GM21423 (cell line): ENCODE measurements around the gene CACNA1I.

Experiments
- ATAC-seq: cut with Tn5 transposase; IDR thresholded peaks from one replicate; pipeline ENCODE4 v1.9.1; 2021; ENCODE audit warnings: mild to moderate bottlenecking, moderate library complexity; ENCODE audit not compliant: unreplicated experiment

The CACNA1I gene

DNA sequence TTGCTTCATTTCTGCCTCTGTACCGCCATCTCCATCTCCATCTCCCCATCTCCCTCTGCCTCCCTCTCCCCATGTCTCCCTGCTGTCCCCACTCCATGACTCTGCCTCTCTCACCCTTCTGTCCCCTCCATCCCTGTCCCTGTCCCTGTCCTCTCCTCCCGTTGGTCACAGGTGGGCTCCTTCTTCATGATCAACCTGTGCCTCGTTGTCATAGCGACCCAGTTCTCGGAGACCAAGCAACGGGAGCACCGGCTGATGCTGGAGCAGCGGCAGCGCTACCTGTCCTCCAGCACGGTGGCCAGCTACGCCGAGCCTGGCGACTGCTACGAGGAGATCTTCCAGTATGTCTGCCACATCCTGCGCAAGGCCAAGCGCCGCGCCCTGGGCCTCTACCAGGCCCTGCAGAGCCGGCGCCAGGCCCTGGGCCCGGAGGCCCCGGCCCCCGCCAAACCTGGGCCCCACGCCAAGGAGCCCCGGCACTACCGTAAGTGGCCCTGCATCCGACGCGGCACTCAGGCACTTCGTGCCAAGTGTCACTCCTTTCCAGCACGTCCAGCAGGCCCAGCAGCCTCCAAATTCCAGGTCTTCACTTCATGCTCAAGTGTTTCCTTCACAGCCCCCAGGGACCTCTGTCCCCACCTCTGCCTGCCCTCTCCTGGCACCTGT, 76.0 kb downstream of the CACNA1I start:
- no peak for ATAC-seq

DNA sequence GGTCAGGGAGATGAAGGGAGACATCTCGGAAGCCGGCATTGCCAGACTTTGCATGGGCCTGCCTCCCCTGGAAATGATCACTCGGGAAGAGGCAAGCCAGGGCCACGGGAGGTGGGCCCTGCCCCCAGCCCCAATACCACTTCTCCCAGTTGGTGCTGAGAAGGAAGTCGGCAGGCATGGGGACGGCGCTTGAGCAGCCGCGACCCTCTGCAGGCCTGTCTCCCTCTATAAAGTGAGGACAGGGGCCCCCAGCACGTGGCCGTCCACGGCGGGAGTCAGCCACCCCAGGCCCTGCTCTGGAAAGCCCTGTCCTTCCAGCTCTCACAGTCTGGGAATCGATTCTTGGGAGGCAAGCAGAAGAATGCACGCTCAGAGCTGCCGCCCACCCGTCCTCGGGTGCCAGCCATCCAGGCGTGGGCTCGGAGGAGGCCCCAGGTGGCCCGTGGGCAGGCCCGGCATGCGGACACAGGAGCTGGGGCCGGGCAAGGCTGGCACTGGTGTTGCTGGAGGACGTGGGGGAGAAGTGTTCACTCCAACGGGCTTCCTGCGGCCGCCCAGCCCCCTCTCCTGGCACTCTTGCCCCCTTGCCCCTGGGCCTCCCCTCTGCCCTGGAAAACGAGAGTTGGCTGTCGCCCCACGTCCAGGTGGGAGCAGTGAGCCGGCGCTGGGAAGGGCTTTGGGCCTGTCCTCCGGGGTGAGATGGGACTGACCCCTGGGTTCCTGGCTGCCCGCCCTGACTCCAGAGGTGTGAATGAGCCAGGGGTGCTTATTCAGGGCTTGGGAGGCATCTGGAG, 77.5 kb downstream of the CACNA1I start:
- ATAC-seq: no peak

DNA sequence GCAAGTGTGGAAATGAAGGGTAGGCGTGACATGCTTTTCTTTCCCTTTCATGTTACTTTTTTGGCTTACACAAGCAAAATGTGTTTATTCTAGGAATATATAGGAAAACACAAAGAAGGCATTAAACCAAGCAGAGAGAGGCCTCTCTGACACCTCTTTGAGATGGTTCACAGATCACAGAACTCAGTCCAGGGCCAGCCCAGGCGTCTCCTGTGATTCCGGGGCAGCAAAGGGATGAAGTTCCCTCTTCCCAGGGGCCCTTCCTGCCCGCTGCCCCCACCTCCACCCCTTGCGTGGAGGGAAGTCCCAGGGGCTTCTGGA, 78.0 kb downstream of the CACNA1I start:
- ATAC-seq: no peak

DNA sequence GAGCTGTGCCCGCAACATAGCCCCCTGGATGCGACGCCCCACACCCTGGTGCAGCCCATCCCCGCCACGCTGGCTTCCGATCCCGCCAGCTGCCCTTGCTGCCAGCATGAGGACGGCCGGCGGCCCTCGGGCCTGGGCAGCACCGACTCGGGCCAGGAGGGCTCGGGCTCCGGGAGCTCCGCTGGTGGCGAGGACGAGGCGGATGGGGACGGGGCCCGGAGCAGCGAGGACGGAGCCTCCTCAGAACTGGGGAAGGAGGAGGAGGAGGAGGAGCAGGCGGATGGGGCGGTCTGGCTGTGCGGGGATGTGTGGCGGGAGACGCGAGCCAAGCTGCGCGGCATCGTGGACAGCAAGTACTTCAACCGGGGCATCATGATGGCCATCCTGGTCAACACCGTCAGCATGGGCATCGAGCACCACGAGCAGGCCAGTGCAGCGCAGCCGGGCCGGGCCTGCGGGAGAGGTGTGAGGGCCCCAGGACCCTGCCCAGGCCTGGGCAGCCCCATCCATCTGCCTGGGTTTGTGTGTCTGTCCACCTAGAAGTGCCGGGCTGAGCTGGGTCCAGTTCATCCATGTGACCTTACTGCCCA, 79.0 kb downstream of the CACNA1I start:
- ATAC-seq: no peak

DNA sequence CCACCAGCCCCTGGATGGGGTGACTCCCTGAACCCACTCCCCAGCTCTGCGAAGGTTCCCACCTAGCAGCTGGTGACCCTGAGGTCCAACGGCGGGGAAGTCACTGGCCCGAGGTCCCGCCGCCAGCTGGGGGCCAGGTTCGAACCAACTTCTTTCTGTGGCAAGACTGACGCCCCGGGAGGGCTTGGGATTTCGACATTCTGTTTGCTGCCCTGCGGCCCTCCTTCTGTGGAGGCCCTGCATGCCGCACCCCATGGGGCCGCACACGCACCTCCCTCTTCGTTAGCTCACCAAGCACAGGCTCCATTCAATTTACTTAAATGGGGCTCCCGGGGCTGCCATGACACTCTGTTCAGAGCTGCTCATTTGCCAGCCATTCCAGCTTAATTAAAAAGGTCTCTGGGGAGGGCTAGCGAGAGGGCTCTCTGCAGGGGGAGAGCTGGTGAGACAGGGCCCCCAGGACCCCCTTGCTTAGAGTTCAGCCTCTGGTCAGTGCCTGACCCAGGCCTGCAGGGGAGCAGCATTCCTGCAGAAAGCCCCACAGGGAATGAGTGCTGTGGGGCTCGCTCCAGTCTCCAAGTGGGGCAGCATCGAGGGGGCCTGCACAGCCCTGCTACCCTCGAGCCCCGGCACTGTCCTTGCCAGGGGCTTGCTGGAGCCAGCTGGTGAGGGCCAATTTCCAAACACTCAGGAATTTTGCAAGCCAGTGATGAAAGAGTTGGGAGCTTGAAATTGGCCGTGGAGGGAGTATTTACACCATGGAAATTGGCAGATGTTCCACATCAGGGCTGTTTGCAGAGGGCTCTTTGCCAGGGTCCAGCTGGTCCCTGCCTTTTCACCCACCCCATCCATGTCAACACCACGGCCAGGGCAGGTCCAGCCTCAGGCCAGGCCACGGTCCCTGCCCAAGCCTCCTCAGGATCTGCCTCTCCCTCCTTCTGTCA, 80.8 kb downstream of the CACNA1I start:
- no peak for ATAC-seq

DNA sequence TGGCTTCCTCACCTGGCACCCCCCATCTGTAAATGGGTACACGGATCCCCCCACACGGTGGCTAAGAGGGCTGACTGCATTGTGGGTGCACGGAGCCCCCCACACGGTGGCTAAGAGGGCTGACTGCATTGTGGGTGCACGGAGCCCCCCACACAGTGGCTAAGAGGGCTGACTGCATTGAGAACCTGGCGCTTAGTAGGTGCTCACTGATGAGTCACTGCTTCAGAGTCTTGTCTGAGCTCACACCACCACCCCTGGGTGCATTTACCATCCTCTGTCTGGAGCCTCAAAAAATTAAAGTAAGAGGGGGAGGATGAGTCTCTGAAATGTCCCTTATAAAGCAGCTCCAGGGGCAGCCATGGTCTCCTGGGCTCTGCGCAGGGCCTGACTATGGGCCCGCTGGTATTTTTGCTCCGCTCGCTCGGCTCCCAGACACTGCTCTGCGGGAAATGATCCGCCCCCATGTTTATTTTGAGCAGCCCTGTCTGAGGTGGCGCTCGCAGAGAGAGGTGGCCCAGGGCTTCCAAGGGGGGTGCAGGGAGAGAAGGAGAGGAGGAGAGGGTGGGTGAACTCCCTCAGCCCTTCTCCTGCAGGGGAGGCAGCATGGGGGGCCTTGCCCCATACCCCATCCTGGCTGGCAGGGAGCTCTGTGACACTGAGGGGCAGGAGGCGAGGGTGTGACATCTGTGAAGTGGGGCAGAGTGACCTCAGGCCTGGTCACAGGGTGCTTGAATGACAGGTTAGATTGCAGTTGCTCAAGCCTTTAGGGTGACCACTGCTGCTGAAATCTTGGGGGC, 82.6 kb downstream of the CACNA1I start:
- ATAC-seq: no peak

DNA sequence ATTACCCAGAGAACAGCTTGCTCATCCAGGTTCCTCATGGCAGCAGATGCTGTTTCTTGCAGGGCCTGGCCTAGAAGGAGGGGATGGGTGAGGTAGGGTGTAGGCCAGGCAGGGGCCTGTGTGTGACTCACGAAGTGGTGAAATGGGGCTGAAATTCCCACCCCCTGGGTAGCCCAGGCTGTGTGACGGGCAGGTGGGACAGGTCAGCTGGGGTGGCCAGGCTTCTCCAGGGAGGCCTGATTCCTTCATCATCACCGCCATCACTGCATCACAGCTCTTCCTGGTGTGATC, 83.2 kb downstream of the CACNA1I start:
- ATAC-seq: no peak

DNA sequence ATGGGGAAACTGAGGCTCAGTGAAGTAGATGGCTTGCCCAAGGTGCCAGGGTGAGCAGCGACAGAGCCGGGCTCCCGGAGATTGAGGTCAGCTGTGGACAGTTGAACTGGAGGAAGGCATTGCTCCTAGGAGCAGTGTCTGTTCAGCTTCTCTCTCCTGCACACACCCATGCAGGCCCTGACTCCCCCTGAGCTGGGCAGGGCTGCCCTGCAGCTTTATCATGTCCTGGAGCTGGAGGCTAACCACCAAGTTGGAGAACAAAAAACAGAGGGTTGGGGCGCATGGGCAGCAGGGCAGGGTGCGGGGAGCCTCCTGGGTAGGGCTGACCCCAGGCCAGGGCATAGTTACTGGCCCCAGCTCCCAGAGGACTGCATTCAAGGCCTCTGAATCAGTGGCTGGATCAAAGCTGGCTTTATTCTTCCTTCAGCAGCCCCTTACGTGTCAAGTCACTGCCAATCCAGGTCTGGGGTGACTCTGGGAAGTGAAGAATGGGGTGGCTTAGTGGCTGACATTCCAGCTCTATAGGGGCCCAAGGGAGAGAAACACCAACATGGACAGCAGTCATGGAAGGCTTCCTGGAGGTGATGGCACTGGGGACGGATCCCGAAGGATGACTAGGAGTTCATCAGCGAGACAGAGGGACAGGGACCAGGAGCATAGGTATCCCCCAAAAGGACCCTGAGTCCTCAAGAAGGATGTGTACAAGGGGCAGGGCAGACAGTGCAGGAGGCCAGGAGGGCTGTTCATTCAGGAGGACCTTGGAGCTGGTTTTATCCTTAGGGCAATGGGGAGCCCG, 83.8 kb downstream of the CACNA1I start:
- ATAC-seq: no peak

DNA sequence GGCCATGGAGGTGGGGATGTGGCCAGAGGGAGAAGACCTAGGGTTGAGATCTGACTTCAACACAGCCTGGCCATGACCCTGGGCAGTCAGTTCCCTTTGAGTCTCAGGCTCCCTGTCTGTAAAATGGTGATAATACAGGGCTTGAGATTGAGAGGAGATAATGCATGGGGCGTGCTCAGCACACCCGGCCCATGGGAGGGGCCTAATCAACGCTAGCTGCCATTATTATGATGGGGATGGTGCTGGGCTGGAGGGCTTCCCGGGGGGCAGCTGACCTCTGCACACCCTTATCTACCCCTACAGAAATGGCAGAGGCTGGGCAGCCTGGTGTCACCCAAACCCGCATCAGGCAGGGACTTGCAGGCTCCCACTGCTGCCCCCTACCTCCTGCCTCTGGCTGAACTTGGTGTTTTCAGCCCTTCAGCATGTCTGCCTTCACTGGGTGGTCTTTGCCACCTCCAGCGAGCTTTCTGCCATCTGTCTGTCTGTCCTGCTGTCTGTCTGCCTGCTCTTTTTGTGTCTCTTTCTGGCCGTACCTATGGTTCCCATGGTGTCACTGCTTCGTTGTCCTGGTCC, 84.5 kb downstream of the CACNA1I start:
- no peak for ATAC-seq

DNA sequence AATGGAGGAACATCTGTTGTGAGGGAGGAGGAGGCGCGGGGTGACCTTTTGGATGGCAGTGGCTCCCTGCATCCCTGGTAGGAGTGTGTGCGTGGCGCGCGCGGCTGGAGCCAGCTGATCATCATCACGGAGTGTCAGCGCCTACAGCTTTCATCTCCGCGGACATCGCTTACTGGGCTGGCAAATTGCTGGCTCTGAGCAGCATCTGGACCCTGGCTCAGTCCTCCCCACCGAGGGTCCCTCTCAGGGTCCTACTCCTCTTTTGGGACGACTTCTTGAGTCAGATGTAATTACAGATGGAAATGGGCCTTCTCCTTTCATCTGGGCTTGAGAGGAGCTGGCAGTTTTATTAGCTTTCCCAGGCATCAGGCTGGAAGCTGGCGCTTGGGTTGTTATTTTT, 85.3 kb downstream of the CACNA1I start:
- ATAC-seq: no peak

DNA sequence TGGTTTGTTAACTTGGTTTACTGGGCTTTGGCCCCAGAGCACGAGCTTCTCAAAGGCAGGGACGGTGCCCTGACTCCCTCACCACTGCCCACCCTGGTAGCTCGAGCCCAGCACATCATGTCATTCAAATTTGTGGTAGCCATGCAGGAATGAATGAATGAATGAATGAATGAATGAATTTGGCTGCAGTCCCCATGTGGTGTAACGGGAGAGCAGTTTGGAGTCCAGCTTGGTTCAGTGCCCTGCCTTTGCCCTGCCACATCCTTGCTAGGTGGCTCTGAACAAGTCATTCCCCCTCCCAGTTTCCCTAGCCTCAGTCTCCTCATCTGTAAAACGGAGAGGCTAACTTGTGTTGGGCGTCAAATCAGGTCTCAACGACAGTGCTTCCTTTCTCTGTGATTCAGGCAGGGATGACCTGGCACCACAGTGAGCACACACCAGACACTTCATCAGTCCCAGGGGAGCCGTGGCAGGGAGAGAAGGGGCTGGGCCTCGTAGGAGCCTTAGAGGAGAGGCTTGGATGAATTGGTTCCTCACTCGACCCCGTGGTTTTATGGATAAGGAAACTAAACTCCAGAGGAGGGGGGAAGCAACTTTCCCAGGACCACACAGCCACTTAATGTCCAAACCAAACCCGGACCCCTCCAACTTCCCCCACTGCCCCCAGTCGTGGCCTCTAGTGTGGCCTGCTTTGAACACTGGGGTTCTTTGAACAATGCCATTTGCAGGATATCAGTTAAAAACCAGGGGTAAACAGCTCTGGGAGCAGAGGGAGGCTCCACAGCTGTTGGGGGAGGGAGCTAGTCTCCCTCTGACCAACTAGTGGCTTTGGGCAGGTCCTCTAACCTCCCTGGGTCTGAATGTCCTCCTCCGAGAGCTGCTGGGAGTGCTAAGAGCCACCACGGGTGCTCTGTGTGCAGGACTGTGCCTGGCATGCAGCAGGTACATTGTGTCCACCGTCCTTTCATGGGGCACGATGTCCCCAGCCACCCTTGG, 86.2 kb downstream of the CACNA1I start:
- ATAC-seq: no peak

DNA sequence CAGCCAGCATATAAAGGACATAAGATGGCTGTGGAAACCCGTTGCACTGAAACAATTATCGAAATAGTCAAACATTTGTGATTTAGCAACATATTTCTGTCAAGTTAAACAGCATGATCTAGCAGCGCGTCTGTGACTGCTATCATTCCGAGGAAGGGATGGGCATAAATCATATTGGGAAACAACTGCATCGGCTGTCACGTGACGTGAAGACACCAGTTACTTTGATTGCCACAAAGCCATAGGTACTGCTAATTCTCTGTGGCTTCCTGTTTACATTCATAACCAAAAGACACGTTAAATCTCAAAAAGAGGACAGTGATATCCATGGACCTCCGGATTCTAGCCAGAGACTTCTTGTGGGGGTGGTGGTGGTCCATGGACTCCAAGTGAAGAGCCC, 87.8 kb downstream of the CACNA1I start:
- ATAC-seq: no peak

DNA sequence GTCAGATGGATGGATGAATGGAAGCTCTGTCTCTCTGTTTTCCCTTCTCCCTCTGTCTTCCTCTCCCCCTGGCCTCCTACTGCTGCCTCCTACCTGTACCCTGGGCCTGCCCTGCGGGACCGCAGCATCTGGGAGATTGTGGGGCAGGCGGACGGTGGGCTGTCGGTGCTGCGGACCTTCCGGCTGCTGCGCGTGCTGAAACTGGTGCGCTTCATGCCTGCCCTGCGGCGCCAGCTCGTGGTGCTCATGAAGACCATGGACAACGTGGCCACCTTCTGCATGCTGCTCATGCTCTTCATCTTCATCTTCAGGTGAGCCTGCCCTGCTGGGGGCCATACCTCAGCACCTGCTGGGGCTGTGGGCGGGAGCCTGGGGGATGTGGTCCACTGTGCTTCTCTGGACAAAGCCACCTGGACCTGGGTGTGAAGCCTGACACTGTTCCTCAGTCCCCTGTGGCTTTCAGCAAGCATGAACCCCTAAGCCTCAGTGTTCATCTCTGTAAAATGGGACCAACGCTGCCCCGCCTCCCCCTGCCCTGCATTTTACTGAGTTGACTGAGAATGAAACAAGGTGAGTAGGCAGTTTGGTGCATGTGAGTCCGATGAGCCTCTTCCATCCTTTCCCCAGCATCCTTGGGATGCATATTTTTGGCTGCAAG, 88.4 kb downstream of the CACNA1I start:
- no peak for ATAC-seq

DNA sequence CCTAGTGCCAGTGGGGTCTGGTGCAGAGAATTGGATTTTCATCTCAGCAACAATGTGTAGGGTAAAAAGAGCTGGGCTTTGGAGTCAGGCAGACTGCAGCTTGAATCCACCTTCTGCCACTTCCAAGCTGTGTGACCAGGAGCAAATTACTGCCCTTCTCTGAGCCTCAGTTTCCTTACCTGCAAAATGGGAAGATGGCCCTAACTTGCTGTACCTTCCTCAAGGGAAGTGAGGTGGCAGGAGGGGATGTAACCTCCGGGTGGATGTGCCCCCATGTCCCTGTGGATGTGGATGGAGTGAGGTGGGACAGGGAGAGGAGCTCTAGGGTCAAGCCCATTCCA, 90.9 kb downstream of the CACNA1I start:
- no peak for ATAC-seq

DNA sequence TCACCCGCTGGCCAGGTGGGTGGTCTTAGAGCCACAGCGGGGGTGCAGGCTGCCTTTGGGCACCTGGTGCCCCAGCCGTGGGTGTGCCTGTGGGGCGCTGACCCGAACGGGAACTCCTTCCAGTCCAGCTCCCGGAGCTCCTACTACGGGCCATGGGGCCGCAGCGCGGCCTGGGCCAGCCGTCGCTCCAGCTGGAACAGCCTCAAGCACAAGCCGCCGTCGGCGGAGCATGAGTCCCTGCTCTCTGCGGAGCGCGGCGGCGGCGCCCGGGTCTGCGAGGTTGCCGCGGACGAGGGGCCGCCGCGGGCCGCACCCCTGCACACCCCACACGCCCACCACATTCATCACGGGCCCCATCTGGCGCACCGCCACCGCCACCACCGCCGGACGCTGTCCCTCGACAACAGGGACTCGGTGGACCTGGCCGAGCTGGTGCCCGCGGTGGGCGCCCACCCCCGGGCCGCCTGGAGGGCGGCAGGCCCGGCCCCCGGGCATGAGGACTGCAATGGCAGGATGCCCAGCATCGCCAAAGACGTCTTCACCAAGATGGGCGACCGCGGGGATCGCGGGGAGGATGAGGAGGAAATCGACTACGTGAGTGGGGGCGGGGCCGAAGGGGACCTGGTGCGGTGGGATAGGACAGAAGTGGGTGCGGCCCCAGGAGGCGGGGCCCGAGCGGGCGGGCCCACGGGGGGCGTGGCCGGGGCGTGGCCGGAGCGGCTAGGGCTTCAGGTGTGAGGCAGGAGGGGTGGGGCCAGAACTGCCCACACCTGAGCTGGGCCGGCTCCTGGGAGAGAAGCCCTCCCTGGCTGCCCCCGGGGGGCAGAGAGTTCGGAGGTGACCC, 91.5 kb downstream of the CACNA1I start:
- no peak for ATAC-seq

DNA sequence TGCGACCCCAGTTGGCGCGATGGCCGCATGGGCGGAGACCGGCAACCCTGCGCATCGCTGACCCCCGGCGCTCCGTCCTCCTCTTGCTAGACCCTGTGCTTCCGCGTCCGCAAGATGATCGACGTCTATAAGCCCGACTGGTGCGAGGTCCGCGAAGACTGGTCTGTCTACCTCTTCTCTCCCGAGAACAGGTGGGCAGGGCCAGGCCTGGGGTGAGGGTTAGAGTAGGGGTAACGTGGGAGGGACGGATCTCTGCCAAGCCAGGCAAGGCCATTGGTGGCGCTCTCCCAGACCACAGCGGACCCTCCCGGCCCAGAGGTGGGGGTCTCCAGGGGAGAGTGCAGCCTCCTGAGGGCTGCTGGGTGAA, 92.1 kb downstream of the CACNA1I start:
- no peak for ATAC-seq

DNA sequence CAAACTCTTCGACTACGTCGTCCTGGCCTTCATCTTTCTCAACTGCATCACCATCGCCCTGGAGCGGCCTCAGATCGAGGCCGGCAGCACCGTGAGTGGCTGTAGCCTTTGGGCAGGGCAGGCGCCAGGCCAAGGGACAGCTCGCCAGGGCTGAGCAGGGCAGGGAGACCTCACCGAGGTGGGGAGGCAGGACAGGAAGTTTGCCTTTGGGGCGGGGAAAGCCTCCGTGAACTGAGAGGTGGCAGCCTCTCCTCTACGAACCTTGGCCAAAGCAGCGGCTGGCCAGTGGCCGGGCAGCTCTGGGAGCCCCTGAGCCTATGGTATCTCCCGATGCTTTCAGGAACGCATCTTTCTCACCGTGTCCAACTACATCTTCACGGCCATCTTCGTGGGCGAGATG, 93.2 kb downstream of the CACNA1I start:
- ATAC-seq: no peak
